GM23338 (cell line): ENCODE data around the gene HMCES. TPM values are rescaled to one million over a fixed set of nuclear protein-coding genes. Genes with fewer than 3 reads are reported as not detected.

Source experiments
- ATAC-seq: fragments of 200-7000 bp; cut with Tn5 transposase; 3 replicates; pipeline ENCODE4 v1.9.1; 2020
- DNase-seq: peaks from one replicate; pipeline ENCODE4 v3.0.0-alpha.2; 2015; ENCODE audit warnings: low spot score
- H2AFZ ChIP-seq: fragments of 200-600 bp; sonication (generic); 2 replicates; pipeline ENCODE4 v1.8.0; 2016; ENCODE audit warnings: antibody characterized with exemption, mild to moderate bottlenecking, moderate library complexity
- H3F3A ChIP-seq: fragments of 200-600 bp; sonication (generic); replicated peaks from 2 replicates; pipeline ENCODE4 v1.8.0; 2017; ENCODE audit warnings: antibody characterized with exemption, mixed run types, low read depth
- H3K27ac ChIP-seq: fragments of 200-600 bp; sonication (generic); 2 replicates; pipeline ENCODE4 v1.6.1; 2016; ENCODE audit warnings: low read depth
- H3K27me3 ChIP-seq: fragments of 200-600 bp; sonication (generic); 2 replicates; pipeline ENCODE4 v1.8.0; 2016; ENCODE audit warnings: mild to moderate bottlenecking, mixed run types, moderate library complexity; ENCODE audit not compliant: insufficient read depth
- H3K36me3 ChIP-seq: fragments of 200-600 bp; sonication (generic); 2 replicates; pipeline ENCODE4 v1.8.0; 2016; ENCODE audit warnings: mild to moderate bottlenecking; ENCODE audit not compliant: insufficient read depth
- H3K4me1 ChIP-seq: fragments of 200-600 bp; sonication (generic); 2 replicates; pipeline ENCODE4 v1.8.0; 2016; ENCODE audit warnings: mild to moderate bottlenecking, moderate library complexity; ENCODE audit not compliant: insufficient read depth
- H3K4me2 ChIP-seq: fragments of 200-600 bp; sonication (generic); 2 replicates; pipeline ENCODE4 v1.7.1; 2017; ENCODE audit warnings: mixed run types
- H3K4me3 ChIP-seq: fragments of 200-600 bp; sonication (generic); 2 replicates; pipeline ENCODE4 v1.6.1; 2016; ENCODE audit warnings: mixed run types
- H3K79me2 ChIP-seq: fragments of 200-600 bp; sonication (generic); replicated peaks from 2 replicates; pipeline ENCODE4 v1.8.0; 2017; ENCODE audit warnings: mild to moderate bottlenecking; ENCODE audit not compliant: insufficient read depth
- H3K9me2 ChIP-seq: fragments of 200-600 bp; sonication (generic); 2 replicates; pipeline ENCODE4 v1.8.0; 2017; ENCODE audit not compliant: insufficient read depth
- H4K20me1 ChIP-seq: fragments of 200-600 bp; sonication (generic); replicated peaks from 2 replicates; pipeline ENCODE4 v1.8.0; 2017; ENCODE audit warnings: mild to moderate bottlenecking; ENCODE audit not compliant: insufficient read depth
- H3K27ac Mint-ChIP-seq: 2 replicates; pipeline ENCODE4 v1.8.0; 2020; ENCODE audit warnings: inconsistent platforms, mild to moderate bottlenecking, moderate library complexity, mixed read lengths
- H3K27me3 Mint-ChIP-seq: 3 replicates; pipeline ENCODE4 v1.8.0; 2022; ENCODE audit warnings: low read depth, mild to moderate bottlenecking, moderate library complexity, mixed read lengths, inconsistent platforms; ENCODE audit not compliant: insufficient read depth, poor library complexity
- H3K36me3 Mint-ChIP-seq: 3 replicates; pipeline ENCODE4 v1.8.0; 2021; ENCODE audit warnings: low read depth, mild to moderate bottlenecking, inconsistent platforms, moderate library complexity, mixed read lengths
- H3K4me1 Mint-ChIP-seq: 3 replicates; pipeline ENCODE4 v1.8.0; 2020; ENCODE audit warnings: mild to moderate bottlenecking, inconsistent platforms, mixed read lengths
- H3K4me3 Mint-ChIP-seq: 3 replicates; pipeline ENCODE4 v1.8.0; 2021; ENCODE audit warnings: moderate library complexity, mild to moderate bottlenecking, inconsistent platforms, mixed read lengths
- H3K9me3 Mint-ChIP-seq: 3 replicates; pipeline ENCODE4 v1.8.0; 2020; ENCODE audit warnings: moderate library complexity, mild to moderate bottlenecking, inconsistent platforms, mixed read lengths
- EZH2 ChIP-seq: fragments of 200-600 bp; sonication (generic); IDR thresholded peaks from one replicate; pipeline ENCODE4 v1.8.0; 2017; ENCODE audit warnings: antibody characterized with exemption, mild to moderate bottlenecking, low read depth; ENCODE audit not compliant: unreplicated experiment
- EZH2phosphoT487 ChIP-seq: fragments of 200-600 bp; sonication (generic); IDR thresholded peaks from one replicate; pipeline ENCODE4 v1.8.1; 2018; ENCODE audit warnings: antibody characterized with exemption; ENCODE audit not compliant: unreplicated experiment
- JUNB ChIP-seq: IDR thresholded peaks from one replicate; pipeline ENCODE4 v1.6.1; 2016; ENCODE audit warnings: antibody characterized with exemption; ENCODE audit not compliant: unreplicated experiment
- NANOG ChIP-seq: IDR thresholded peaks from 2 replicates; pipeline ENCODE4 v1.6.1; 2016; ENCODE audit warnings: antibody characterized with exemption, borderline replicate concordance
- STAT1 ChIP-seq: IDR thresholded peaks from one replicate; pipeline ENCODE4 v1.6.1; 2016; ENCODE audit warnings: antibody characterized with exemption; ENCODE audit not compliant: unreplicated experiment
- polyA plus RNA-seq: library from polyadenylated mRNA; unstranded; fragments of >200 nt; fragmentation: Nextera tagmentation; extraction: Ambion mirVana; gene quantifications from 2 replicates; pipeline ENCODE4 v1.2.1, GENCODE V29; 2016
- total RNA-seq: library from RNA; depleted of rRNA; stranded (reverse); fragments of >200 nt; shearing (Covaris generic); gene quantifications from 2 replicates; pipeline ENCODE4 v1.2.3, GENCODE V29; 2014
- TF ChIP-seq, protein P1 (sequence below), 2 experiments: fragments of 200-600 bp in 1 of 2; sonication (generic) in 1 of 2; conservative IDR thresholded peaks; 2 replicates each; pipeline versions ENCODE4 v1.5.1 to v1.6.1; 2016 to 2017; ENCODE audit warnings: antibody characterized with exemption in 2 of 2, low read depth in 2 of 2, mild to moderate bottlenecking in 2 of 2, moderate library complexity in 1 of 2
- TF ChIP-seq, protein P2 (sequence below): fragments of 250-450 bp; sonication (Bioruptor Pico); IDR thresholded peaks from 2 replicates; pipeline ENCODE4 v1.5.0; 2020; ENCODE audit warnings: mild to moderate bottlenecking, moderate library complexity

Gene HMCES
- total and polyA plus RNA-seq, 2 experiments from 2014 or later = 36.5 to 44.5 TPM

DNA sequence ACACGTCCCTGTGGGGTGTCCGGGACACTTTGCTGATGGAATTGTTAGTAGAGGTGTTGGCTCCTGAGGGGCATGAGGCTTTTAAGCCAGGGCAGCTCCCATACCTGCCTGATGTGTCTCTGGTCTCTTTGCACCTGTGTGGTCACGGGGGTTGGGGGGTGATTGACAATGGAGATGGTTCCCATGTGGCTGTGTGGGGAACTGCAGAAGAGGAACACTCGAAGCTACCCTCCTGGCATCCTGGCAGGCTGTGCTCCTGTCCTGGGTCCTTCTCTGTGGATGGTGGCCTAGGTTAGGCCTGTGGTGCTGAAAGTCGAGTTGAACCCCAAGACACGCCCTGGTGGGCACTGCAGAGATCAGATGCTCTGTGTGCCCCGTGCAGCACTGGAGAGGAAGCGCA lies 73.4 kb downstream of the HMCES start:
- H3K4me3 Mint-ChIP-seq = no peak overlapping the region
- Histone ChIP-seq H2AFZ (no peak overlapping the region), H3K4me3 (no peak overlapping the region), H3K9me2 (no peaks in the 10 kb centered on the region), H3K27ac (no peak overlapping the region), H3K4me1 (no peaks in the 10 kb centered on the region), H3K27me3 (no peaks in the 10 kb centered on the region), H3K36me3 (no peaks in the 10 kb centered on the region), H3K4me2 (no peak overlapping the region), H4K20me1 (no peaks in the 10 kb centered on the region), H3K79me2 (no peaks in the 10 kb centered on the region), H3F3A (no peaks in the 10 kb centered on the region)
- H3K27me3 Mint-ChIP-seq = peaks cover 15% of the 10 kb centered on the region
- no peaks in the 10 kb centered on the region for H3K36me3 Mint-ChIP-seq
- no peaks in the 10 kb centered on the region for H3K9me3 Mint-ChIP-seq
- H3K4me1 Mint-ChIP-seq = peaks cover 5% of the 10 kb centered on the region
- H3K27ac Mint-ChIP-seq = no peak overlapping the region
- no peak for TF ChIP-seq NANOG
- TF ChIP-seq, protein P1, sequence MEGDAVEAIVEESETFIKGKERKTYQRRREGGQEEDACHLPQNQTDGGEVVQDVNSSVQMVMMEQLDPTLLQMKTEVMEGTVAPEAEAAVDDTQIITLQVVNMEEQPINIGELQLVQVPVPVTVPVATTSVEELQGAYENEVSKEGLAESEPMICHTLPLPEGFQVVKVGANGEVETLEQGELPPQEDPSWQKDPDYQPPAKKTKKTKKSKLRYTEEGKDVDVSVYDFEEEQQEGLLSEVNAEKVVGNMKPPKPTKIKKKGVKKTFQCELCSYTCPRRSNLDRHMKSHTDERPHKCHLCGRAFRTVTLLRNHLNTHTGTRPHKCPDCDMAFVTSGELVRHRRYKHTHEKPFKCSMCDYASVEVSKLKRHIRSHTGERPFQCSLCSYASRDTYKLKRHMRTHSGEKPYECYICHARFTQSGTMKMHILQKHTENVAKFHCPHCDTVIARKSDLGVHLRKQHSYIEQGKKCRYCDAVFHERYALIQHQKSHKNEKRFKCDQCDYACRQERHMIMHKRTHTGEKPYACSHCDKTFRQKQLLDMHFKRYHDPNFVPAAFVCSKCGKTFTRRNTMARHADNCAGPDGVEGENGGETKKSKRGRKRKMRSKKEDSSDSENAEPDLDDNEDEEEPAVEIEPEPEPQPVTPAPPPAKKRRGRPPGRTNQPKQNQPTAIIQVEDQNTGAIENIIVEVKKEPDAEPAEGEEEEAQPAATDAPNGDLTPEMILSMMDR (conservative IDR thresholded peaks at IDR 0.05; ENCODE audit: low read depth in 2 of 2) = peak; percentile 33 to 34
- peak; percentile 92 for ATAC-seq
- DNase-seq = peak; percentile 78

DNA sequence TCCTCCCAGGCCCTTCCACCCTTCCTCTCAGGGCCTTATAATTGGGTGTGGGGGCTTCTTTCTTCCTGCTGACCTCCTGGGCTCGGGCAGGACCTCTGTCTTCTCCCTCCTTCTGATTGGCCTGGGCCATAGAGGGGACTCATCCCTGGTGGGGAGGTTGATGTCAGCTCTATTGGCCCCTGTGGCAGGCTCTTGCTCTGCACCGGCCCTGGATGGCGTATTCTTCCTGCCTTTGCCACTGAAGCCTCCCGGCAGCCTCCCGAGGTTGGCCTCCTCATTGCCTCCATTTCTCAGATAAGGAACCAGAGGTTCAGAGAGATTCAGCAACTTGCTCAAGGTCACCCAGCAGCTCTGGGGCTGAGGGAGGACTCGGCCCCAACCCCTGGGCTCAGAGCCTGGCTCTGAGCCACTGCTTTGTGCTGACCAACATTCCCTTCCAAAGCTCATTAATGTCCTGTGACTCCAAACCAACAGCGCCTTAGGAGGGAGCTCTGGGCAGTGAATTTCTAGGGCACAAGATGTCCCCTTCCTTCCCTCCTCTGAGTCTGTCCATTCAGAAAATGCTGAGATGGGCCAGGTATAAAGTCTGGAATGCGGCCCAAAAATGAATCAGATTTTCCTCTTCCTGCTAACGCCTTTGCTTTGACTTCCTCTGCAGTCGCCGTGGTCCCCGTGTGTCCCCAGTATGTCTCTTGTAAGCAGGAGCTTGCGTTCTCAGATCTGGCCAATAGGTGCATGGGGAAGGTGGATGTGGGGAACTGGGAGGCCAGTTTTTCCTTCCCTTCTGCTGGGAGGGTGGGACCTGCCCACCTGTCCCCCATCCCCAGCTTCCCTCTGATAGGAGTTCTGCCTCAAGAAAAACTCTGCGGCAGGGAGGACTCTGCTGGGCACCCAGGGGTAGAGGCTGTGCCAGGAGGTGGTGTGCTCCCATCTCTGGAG lies 74.2 kb downstream of the HMCES start:
- H2AFZ ChIP-seq = no peak overlapping the region
- ATAC-seq = no peak; the same call in 2 of the 3 replicates
- no peaks in the 10 kb centered on the region for H3K79me2 ChIP-seq
- no peak overlapping the region for H3K4me3 Mint-ChIP-seq
- no peaks in the 10 kb centered on the region for H3K27me3 ChIP-seq
- no peaks in the 10 kb centered on the region for H3K9me3 Mint-ChIP-seq
- H3K36me3 ChIP-seq = no peaks in the 10 kb centered on the region
- no peaks in the 10 kb centered on the region for H3K9me2 ChIP-seq
- no peak for DNase-seq
- H3K4me1 Mint-ChIP-seq = peaks cover 4% of the 10 kb centered on the region
- no peak overlapping the region for H3K4me3 ChIP-seq
- H4K20me1 ChIP-seq = no peaks in the 10 kb centered on the region
- no peak overlapping the region for H3K4me2 ChIP-seq
- H3K27ac ChIP-seq = no peak overlapping the region
- no peaks in the 10 kb centered on the region for H3K36me3 Mint-ChIP-seq
- no peaks in the 10 kb centered on the region for H3K4me1 ChIP-seq
- H3K27me3 Mint-ChIP-seq = peaks cover 12% of the 10 kb centered on the region
- no peak overlapping the region for H3K27ac Mint-ChIP-seq
- no peaks in the 10 kb centered on the region for H3F3A ChIP-seq
- TF ChIP-seq JUNB = no peak
- TF ChIP-seq, protein P1 (conservative IDR thresholded peaks at IDR 0.05; ENCODE audit: low read depth in 2 of 2) = no peak
- TF ChIP-seq EZH2phosphoT487 = no peak
- no peak for TF ChIP-seq EZH2
- TF ChIP-seq, protein P2, sequence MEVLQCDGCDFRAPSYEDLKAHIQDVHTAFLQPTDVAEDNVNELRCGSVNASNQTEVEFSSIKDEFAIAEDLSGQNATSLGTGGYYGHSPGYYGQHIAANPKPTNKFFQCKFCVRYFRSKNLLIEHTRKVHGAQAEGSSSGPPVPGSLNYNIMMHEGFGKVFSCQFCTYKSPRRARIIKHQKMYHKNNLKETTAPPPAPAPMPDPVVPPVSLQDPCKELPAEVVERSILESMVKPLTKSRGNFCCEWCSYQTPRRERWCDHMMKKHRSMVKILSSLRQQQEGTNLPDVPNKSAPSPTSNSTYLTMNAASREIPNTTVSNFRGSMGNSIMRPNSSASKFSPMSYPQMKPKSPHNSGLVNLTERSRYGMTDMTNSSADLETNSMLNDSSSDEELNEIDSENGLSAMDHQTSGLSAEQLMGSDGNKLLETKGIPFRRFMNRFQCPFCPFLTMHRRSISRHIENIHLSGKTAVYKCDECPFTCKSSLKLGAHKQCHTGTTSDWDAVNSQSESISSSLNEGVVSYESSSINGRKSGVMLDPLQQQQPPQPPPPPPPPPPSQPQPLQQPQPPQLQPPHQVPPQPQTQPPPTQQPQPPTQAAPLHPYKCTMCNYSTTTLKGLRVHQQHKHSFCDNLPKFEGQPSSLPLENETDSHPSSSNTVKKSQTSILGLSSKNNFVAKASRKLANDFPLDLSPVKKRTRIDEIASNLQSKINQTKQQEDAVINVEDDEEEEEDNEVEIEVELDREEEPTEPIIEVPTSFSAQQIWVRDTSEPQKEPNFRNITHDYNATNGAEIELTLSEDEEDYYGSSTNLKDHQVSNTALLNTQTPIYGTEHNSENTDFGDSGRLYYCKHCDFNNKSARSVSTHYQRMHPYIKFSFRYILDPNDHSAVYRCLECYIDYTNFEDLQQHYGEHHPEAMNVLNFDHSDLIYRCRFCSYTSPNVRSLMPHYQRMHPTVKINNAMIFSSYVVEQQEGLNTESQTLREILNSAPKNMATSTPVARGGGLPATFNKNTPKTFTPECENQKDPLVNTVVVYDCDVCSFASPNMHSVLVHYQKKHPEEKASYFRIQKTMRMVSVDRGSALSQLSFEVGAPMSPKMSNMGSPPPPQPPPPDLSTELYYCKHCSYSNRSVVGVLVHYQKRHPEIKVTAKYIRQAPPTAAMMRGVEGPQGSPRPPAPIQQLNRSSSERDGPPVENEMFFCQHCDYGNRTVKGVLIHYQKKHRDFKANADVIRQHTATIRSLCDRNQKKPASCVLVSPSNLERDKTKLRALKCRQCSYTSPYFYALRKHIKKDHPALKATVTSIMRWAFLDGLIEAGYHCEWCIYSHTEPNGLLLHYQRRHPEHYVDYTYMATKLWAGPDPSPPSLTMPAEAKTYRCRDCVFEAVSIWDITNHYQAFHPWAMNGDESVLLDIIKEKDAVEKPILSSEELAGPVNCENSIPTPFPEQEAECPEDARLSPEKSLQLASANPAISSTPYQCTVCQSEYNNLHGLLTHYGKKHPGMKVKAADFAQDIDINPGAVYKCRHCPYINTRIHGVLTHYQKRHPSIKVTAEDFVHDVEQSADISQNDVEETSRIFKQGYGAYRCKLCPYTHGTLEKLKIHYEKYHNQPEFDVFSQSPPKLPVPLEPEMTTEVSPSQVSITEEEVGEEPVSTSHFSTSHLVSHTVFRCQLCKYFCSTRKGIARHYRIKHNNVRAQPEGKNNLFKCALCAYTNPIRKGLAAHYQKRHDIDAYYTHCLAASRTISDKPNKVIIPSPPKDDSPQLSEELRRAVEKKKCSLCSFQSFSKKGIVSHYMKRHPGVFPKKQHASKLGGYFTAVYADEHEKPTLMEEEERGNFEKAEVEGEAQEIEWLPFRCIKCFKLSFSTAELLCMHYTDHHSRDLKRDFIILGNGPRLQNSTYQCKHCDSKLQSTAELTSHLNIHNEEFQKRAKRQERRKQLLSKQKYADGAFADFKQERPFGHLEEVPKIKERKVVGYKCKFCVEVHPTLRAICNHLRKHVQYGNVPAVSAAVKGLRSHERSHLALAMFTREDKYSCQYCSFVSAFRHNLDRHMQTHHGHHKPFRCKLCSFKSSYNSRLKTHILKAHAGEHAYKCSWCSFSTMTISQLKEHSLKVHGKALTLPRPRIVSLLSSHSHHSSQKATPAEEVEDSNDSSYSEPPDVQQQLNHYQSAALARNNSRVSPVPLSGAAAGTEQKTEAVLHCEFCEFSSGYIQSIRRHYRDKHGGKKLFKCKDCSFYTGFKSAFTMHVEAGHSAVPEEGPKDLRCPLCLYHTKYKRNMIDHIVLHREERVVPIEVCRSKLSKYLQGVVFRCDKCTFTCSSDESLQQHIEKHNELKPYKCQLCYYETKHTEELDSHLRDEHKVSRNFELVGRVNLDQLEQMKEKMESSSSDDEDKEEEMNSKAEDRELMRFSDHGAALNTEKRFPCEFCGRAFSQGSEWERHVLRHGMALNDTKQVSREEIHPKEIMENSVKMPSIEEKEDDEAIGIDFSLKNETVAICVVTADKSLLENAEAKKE (CRISPR knock-in tag) = no peak
- TF ChIP-seq STAT1 = no peak
